Liver (tissue), 3 donors: Measurements from ENCODE around the gene CAPN15.

Experiments
- CTCF ChIP-seq: fragments of 150-350 bp; IDR thresholded peaks from 2 replicates; pipeline ENCODE4 v1.5.1; 2017; ENCODE audit warnings: improper control_type of control experiment, low read depth, low read length; ENCODE audit not compliant: missing input control
- EGR1 ChIP-seq, 2 donors: IDR thresholded peaks; 2 replicates each; pipeline ENCODE4 v1.6.1; 2016 to 2018; ENCODE audit warnings: antibody characterized with exemption in 2 of 2, low read depth in 2 of 2
- GABPA ChIP-seq, 2 donors: IDR thresholded peaks in 1 of 2; conservative IDR thresholded peaks in 1 of 2; 2 replicates each; pipeline ENCODE4 v1.6.1; 2016; ENCODE audit warnings: antibody characterized with exemption in 2 of 2, mild to moderate bottlenecking in 1 of 2, moderate library complexity in 1 of 2
- JUND ChIP-seq, 2 donors: IDR thresholded peaks; 2 replicates each; pipeline ENCODE4 v1.6.1; 2016; ENCODE audit warnings: antibody characterized with exemption in 2 of 2
- RAD21 ChIP-seq, 2 donors: IDR thresholded peaks; 2 replicates each; pipeline ENCODE4 v1.6.1; 2016; ENCODE audit warnings: antibody characterized with exemption in 2 of 2, mild to moderate bottlenecking in 2 of 2
- REST ChIP-seq: IDR thresholded peaks from 2 replicates; pipeline ENCODE4 v1.6.1; 2016; ENCODE audit warnings: antibody characterized with exemption, mild to moderate bottlenecking
- SP1 ChIP-seq: IDR thresholded peaks from 2 replicates; pipeline ENCODE4 v1.6.1; 2018; ENCODE audit warnings: antibody characterized with exemption, mild to moderate bottlenecking
- TAF1 ChIP-seq: conservative IDR thresholded peaks from 2 replicates; pipeline ENCODE4 v1.6.1; 2016; ENCODE audit warnings: antibody characterized with exemption, mild to moderate bottlenecking
- YY1 ChIP-seq: IDR thresholded peaks from 2 replicates; pipeline ENCODE4 v1.6.1; 2016; ENCODE audit warnings: antibody characterized with exemption, mild to moderate bottlenecking
- ZBTB33 ChIP-seq: IDR thresholded peaks from 2 replicates; pipeline ENCODE4 v1.6.1; 2016; ENCODE audit warnings: antibody characterized with exemption
- donor health status: healthy.
- donor health status: healthy.

- TF ChIP-seq TAF1 (no peak), CTCF (no peak), JUND (IDR thresholded peaks at IDR 0.05) (no peak), ZBTB33 (no peak), GABPA (IDR thresholded peaks at IDR 0.05 in 1 of 2, conservative IDR thresholded peaks at IDR 0.05 in 1 of 2) (no peak), REST (no peak), YY1 (no peak), EGR1 (IDR thresholded peaks at IDR 0.05; ENCODE audit: low read depth in 2 of 2) (no peak), RAD21 (IDR thresholded peaks at IDR 0.05) (no peak), SP1 (no peak)
These were observed 21.1 kb downstream of the CAPN15 start for GRCh38 chr16:548586-548985.
